Middle frontal gyrus (tissue), 1 donor: ENCODE results near the gene CLCA4.
"Not testable (repeated sequence)": the region's sequence is repeated elsewhere in the genome, so short reads cannot be mapped to it uniquely, and the experiment has no call there.

Experiments
- DNase-seq: peaks from one replicate; pipeline ENCODE4 v3.0.0-alpha.2; 2015; ENCODE audit warnings: low spot score; ENCODE audit errors: extremely low spot score

CLCA4 gene, protein sequence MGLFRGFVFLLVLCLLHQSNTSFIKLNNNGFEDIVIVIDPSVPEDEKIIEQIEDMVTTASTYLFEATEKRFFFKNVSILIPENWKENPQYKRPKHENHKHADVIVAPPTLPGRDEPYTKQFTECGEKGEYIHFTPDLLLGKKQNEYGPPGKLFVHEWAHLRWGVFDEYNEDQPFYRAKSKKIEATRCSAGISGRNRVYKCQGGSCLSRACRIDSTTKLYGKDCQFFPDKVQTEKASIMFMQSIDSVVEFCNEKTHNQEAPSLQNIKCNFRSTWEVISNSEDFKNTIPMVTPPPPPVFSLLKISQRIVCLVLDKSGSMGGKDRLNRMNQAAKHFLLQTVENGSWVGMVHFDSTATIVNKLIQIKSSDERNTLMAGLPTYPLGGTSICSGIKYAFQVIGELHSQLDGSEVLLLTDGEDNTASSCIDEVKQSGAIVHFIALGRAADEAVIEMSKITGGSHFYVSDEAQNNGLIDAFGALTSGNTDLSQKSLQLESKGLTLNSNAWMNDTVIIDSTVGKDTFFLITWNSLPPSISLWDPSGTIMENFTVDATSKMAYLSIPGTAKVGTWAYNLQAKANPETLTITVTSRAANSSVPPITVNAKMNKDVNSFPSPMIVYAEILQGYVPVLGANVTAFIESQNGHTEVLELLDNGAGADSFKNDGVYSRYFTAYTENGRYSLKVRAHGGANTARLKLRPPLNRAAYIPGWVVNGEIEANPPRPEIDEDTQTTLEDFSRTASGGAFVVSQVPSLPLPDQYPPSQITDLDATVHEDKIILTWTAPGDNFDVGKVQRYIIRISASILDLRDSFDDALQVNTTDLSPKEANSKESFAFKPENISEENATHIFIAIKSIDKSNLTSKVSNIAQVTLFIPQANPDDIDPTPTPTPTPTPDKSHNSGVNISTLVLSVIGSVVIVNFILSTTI

DNA sequence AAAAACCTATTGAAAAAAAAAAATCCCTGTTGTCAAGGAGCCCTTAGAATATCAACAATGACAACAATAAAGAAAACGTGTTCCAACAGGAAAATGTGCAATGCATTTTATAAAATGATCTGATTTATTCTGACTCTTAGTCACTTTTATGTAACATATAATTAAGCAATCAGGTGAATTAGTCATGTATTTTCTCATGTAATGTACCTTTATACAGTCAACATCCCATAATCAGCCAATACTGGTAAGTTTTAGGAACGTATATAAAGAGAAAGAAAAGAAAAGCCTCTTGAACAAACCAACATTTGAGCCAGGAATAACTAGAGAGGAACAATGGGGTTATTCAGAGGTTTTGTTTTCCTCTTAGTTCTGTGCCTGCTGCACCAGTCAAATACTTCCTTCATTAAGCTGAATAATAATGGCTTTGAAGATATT lies at the start of gene CLCA4:
CLCA4 (plus strand) TSS at position 292 of the 435 bp plus-strand sequence; CDS start at position 334, 42 bp downstream.
- DNase-seq, result peak; percentile 66

GRCh38 chr1:86498281-86498680 lies 48.6 kb upstream of the CLCA4 start:
- DNase-seq, result no peak

- no peak for DNase-seq
Measured at GRCh38 chr1:86499987-86500593, 46.8 kb upstream of the CLCA4 start.

DNA sequence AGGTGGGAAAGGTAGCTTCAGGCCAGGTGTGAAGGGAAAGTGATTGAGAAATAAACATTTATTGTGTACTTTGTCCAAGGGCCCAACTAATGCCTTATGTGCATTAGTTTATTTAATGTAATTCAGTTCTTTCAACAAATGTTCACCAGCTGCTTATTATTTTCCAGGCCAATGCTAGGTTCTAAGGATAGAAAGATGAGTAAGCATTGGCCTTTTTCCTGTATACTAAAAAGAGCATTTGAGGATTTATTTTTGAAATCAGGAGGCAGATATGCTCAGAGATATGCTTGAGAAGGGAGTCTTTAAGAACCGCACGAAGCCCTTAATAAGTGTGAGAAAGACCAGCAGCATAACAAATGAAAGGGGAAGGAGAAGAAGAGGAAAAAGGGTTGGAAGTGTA lies 46.2 kb upstream of the CLCA4 start:
- DNase-seq, result no peak

DNA sequence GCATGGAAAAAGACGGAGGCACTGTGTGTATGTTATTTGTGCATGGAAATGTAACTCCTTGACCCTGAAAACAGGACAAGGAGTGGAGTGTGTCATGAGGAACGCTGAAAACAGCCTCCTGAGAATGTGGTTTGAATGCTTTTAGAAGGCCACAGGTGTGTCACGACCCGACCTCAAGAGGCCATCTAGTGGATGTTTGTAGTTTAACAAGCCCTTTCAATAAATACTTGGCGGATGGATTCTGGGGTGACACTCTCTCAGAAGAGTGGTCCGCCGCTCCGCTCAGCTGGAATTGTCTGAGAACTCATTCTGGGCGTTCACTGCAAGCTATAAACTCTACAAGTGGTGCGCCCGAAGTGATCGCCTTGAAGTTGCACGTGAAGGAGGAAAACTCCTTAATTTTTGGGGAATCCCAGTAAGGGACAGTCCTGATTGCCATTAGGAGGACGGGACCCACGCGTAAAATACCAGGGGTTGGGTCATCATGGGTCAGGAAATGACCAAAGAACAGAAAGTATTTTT lies 44.7 kb upstream of the CLCA4 start:
- DNase-seq, result not testable (repeated sequence)

- DNase-seq, result no peak
Measured at GRCh38 chr1:86502721-86503405, 44.0 kb upstream of the CLCA4 start.

GRCh38 chr1:86503406-86504136 lies 43.3 kb upstream of the CLCA4 start:
- no peak for DNase-seq

DNA sequence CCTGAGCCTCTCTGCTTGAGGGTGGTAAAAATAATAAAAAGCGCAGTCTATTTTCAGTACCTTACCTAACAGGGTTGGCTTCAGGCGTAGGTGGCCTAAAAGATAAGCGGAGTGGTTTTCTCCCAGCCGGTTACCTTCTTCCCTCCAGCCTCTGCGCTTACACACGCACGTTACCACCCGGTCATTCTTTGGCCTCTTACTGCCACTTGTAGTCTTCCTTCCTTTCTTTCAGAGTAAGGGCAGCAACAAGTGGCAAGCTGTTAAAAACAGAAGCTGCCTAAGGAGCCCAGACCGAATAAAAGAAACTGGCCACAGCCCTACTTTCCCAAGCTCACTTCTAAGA lies 42.8 kb upstream of the CLCA4 start:
- no peak for DNase-seq

DNA sequence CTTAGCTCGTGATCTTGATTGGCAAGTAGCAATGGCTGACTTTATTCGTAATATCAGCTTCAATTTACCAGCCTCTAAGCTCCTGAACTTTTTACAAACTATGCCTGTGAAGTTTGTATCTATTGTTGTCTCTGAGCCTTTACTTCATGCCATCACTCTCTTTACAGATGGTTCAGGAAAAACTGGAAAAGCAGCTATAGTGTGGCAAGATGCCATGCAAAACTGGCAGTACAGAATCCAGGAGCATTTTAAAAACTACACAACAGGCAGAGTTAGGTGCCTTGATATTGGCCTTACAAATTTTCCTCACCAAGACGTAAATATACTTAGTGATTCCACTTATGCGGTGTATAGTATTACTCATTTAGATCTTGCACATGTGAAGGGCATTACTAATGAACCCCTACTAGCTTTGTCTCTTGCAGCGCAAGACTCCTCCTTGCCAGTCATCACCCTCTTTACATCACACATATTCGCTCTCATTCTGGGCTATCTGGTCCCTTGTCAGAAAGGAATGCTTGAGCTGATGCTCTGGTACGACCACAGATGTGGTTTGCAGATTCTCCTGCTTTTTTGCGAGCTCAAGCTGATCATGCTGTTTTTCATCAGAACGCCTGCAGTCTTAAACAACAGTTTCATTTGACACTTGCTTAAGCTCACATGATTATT lies 41.8 kb upstream of the CLCA4 start:
- no peak for DNase-seq

DNA sequence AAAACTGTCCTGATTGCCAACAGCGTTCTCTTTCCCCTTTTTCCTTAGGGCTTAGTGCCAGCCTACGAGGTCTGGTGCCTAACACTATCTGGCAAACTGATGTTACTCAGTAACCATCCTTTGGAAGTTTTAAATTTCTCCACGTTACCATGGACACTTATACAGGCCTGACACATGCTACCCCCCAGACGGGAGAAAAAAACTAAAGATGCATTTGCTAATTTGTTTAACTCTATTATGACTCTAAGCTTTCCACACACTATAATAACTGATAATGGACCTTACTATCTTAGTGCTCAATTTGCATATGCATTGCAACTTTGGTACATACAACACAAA lies 41.3 kb upstream of the CLCA4 start:
- DNase-seq, result no peak

DNA sequence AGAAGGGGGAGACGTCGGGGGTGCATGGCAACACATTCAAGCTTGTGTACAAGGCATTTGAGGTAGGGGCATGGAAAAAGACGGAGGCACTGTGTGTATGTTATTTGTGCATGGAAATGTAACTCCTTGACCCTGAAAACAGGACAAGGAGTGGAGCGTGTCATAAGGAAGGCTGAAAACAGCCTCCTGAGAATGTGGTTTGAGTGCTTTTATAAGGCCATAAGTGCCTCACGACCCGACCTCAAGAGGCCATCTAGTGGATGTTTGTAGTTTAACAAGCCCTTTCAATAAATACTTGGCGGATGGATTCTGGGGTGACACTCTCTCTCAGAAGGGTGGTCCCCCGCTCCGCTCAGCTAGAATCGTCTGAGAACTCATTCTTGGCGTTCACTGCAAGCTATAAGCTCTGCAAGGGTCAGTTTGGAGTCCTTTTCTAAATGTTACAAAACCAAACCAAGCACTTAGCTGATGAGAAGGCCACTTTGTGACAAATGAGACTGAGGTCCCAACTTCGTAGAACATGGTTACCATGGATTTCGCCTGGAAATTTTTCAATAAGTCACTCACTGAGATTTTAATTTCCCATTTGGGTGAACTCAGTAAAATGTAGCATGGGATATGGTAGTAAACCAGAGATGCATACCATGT lies 38.8 kb upstream of the CLCA4 start:
- no peak for DNase-seq

DNA sequence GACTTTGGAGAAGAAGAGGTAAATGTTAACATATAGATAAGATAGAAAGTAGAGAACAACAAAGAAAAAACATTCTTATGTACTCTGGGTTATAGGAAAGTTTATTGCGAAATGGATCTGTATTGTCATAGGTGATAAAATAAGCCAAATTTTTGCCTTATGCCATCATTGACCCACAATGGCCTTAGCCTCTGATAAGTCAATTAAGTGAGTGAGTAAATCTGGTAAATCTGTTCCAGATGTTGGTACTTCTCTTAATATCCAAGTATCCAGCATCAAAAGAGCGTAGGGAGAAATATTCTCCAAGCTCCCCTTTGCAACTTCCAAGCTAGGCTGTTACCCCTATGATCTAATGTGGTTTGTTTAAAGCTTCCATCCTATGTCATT lies 38.3 kb upstream of the CLCA4 start:
- DNase-seq, result no peak

DNA sequence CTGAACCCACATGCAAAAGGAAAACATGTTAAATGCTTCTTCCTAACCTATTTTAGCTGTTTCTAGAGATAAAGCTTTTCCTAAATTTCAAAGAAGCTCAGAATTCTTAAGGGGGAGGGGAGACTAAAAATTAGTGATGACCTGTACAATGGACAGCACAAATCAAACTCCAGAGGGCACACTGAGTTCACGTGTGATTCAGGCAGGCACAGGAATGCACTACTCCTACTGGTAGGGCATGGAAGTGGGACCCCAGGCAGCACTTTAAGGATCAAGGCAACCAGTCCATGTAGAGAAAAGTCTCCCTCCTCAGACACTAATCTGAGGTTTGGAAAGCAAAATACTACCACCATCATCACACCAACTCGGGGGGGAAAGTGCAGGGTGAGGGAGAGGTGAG lies 31.3 kb upstream of the CLCA4 start:
- DNase-seq, result no peak

DNA sequence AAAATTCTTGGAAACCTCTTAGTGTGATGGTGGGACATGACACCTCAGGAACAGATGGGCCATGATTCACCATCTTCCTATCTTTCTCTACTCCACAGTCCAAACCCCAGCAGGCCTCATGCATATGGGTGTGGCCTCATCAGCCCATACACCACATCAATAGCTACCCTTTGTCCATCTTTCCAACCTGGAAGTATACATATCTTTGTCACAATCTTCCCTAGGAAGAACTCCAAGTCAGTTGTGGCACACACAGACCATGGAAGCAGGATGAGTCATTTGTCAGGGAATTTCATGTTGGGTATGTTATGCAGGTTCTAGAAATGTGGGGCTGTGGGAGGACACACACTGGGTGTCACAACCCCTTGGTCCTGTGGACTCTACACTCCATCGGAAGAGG lies 30.5 kb upstream of the CLCA4 start:
- DNase-seq, result no peak

DNA sequence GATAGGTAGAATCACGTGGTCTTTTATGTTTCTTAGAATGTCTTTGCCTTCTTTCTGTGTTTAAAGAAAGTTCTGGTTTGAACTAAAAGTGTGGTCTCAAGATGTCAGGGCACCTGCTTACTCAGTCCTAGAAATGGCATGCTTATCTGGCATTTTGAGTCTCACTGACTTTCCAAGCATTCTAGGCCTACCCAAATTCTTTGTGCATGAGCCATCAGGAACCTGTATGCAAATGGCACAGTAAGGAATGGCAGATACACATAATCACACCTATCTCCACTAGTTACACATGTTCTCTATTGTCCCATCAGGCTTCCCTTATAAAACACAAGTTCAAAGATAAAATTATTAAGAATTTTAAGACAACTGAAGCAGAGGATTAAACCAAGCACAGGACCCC lies 29.5 kb upstream of the CLCA4 start:
- DNase-seq, result no peak

GRCh38 chr1:86520789-86521521 lies 25.9 kb upstream of the CLCA4 start:
- DNase-seq, result no peak

DNA sequence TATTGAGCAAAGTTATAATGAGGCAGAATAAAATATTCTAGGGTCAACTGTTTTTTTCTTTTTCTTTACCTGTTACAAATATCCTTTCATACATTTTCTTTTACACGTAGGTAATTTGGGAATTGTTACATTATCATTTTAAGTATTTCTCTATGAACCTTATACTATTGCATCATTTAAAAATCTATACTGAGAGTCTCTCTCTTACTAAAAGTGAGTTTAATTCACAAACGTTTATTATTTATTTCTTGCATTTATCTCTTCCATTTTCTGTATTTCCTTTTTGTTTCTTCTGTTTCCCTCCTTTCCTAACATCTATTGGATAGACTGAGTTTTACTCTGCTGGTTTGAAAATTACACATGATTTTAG lies 25.4 kb upstream of the CLCA4 start:
- no peak for DNase-seq

DNA sequence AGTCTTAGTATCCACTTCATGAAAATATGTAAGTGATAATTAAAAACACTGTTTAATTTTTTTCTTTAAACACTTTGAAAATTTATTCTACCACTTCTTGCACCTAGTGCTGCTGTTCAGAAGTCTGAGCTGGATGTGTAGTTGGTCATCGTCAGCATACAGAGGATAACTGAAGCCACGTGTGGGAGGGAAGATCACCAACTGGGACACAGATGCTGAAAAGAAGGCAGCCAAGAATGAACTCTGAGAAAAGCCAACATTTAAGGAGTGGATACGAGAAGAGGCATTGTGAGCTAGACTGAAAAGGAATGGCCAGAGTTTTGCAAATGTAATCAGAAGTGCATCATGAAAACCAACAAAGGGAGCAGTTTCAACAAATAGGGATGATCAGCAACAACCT lies 24.6 kb upstream of the CLCA4 start:
- no peak for DNase-seq
